ENCODE results near the gene BTBD2. TPM values are rescaled to one million over a fixed set of nuclear protein-coding genes. Genes with fewer than 3 reads are reported as not detected.

The BTBD2 gene
- total RNA-seq, 1 experiment from 2014 or later: 110 TPM

GRCh38 chr19:1977120-1977519 lies 38.4 kb downstream of the BTBD2 start:
- no CpG with 5 or more reads among the region's 15 CpGs for WGBS (ENCODE audit: extremely low coverage, insufficient read length, low lambda C conversion rate)

More at GRCh38 chr19:1977120-1977519, 38.4 kb downstream of the BTBD2 start:
- no peak overlapping the region for H3K23ac ChIP-seq (ENCODE audit: insufficient read length, low read depth, low read length)
- Mint-ChIP-seq H3K27ac (no peak overlapping the region), H3K4me3 (no peak overlapping the region), H3K9me3 (no peaks in the 10 kb centered on the region), H3K4me1 (no peaks in the 10 kb centered on the region), H3K27me3 (ENCODE audit: low read depth) (no peaks in the 10 kb centered on the region), H3K36me3 (ENCODE audit: insufficient read depth in 1 of 3, low read depth in 3 of 3) (peaks cover 15 to 32% (median 31%) of the 10 kb centered on the region in 3 experiments; a peak in 6 of 7 replicates)
- H3K56ac ChIP-seq (ENCODE audit: insufficient read length, low read depth, low read length): no peak overlapping the region
- no peak overlapping the region for H4K5ac ChIP-seq (ENCODE audit: insufficient read length, low read depth, low read length)
- H2BK120ac ChIP-seq (ENCODE audit: low read depth, low read length, poor library complexity, severe bottlenecking): no peak overlapping the region
- H3K9me3 ChIP-seq (ENCODE audit: control insufficient read depth, low read depth, low read length): no peaks in the 10 kb centered on the region
- peaks cover 6% of the 10 kb centered on the region; the same call in 1 of the 2 replicates for H3K79me2 ChIP-seq (ENCODE audit: insufficient read depth, low read length)
- H3K4me1 ChIP-seq (ENCODE audit: insufficient read depth, low read length): no peaks in the 10 kb centered on the region
- TF ChIP-seq CTCF (conservative IDR thresholded peaks at IDR 0.05): no peak
- no peak overlapping the region for H2BK5ac ChIP-seq (ENCODE audit: insufficient read length, low read length)
- H3K23me2 ChIP-seq (ENCODE audit: insufficient read length, low read depth, low read length, poor library complexity, severe bottlenecking): no peaks in the 10 kb centered on the region
- H3K4me2 ChIP-seq (ENCODE audit: insufficient read depth, insufficient read length, low read length): no peak overlapping the region
- H4K91ac ChIP-seq (ENCODE audit: insufficient read length, low read depth, low read length): no peak overlapping the region
- H2AK5ac ChIP-seq (ENCODE audit: insufficient read length, low read length): no peak overlapping the region
- no peaks in the 10 kb centered on the region for H3K79me1 ChIP-seq (ENCODE audit: insufficient read depth, low read depth, low read length, poor library complexity, severe bottlenecking)
- H4K8ac ChIP-seq (replicated peaks; ENCODE audit: insufficient read length, low read depth, low read length): no peak overlapping the region
- no peaks in the 10 kb centered on the region for H4K20me1 ChIP-seq (ENCODE audit: control insufficient read depth, insufficient read depth, insufficient read length)
- no peak overlapping the region for H3K18ac ChIP-seq (ENCODE audit: insufficient read length, low read depth, low read length)
- H2BK20ac ChIP-seq (ENCODE audit: low read depth, low read length, poor library complexity, severe bottlenecking): no peak overlapping the region
- H2AFZ ChIP-seq (ENCODE audit: low read length): no peak overlapping the region
- no peak overlapping the region for H3T11ph ChIP-seq (ENCODE audit: low read length)
- no peaks in the 10 kb centered on the region for H3K27me3 ChIP-seq (ENCODE audit: insufficient read depth, low read length)
- no peak overlapping the region for H2BK12ac ChIP-seq (ENCODE audit: insufficient read length, low read depth, low read length)
- no peak overlapping the region for H3K9ac ChIP-seq (ENCODE audit: extremely low read depth, insufficient read length, low read length)
- H3K14ac ChIP-seq (ENCODE audit: insufficient read depth, low read length): no peak overlapping the region
- no peak overlapping the region for H3K27ac ChIP-seq (ENCODE audit: insufficient read length, low read depth, low read length)
- no peak overlapping the region for H2BK15ac ChIP-seq (ENCODE audit: low read depth, low read length)
- H3K4ac ChIP-seq (ENCODE audit: low read depth, low read length): no peak overlapping the region
- no peak for DNase-seq
